Right cardiac atrium (tissue), 5 donors: Measurements from ENCODE around the gene AMY2B. TPM values are rescaled to one million over a fixed set of nuclear protein-coding genes. Genes with fewer than 3 reads are reported as not detected.
"Not testable (repeated sequence)": the region's sequence is repeated elsewhere in the genome, so short reads cannot be mapped to it uniquely, and the experiment has no call there.

Experiments used
- ATAC-seq, 2 donors: fragments of 200-7000 bp; cut with Tn5 transposase; one replicate each; pipeline versions ENCODE4 v1.8.0 to v1.9.1; 2020; ENCODE audit warnings: moderate library complexity in 2 of 2, mild to moderate bottlenecking in 1 of 2
- DNase-seq, 3 donors: peaks; one replicate each; pipeline ENCODE4 v3.0.0-alpha.2; 2020
- H3K27ac ChIP-seq: one replicate; pipeline ENCODE4 v1.5.1; 2013; ENCODE audit warnings: mild to moderate bottlenecking, low read length, control low read depth, moderate library complexity
- H3K27me3 ChIP-seq: one replicate; pipeline ENCODE4 v1.6.1; 2013; ENCODE audit not compliant: control insufficient read depth, insufficient read depth
- H3K4me1 ChIP-seq: one replicate; pipeline ENCODE4 v1.6.1; 2013; ENCODE audit warnings: low read length; ENCODE audit not compliant: control insufficient read depth, insufficient read depth
- H3K4me3 ChIP-seq: one replicate; pipeline ENCODE4 v1.5.1; 2013; ENCODE audit warnings: low read length, control low read depth
- H3K9me3 ChIP-seq: one replicate; pipeline ENCODE4 v1.6.1; 2013; ENCODE audit warnings: low read length; ENCODE audit not compliant: control insufficient read depth
- WGBS: extraction: QIAGEN DNeasy Blood & Tissue Kit; methylation state at CpG from one replicate; pipeline ENCODE4 v1.1.7; 2013; 5-methylcytosine and 5-hydroxymethylcytosine counted together
- intact Hi-C, 4 donors: fragments of 100-400 bp; cut with DNase I; formaldehyde crosslinking; loops; one replicate each; pipeline versions ENCODE4 v1.11.0 to v1.14.0; 2022 to 2023
- polyA plus RNA-seq: library from polyadenylated mRNA; stranded (reverse); fragments of 200-250 nt; gene quantifications from one replicate; pipeline ENCODE4 v1.2.3, GENCODE V29; 2013
- total RNA-seq, 4 donors: library from RNA; stranded (reverse); fragmentation: NEBNext Ultra II Directional; extraction: Animal tissue kit (Norgen Biotek cat#: 25700); gene quantifications; one replicate each; pipeline ENCODE4 v1.2.1, GENCODE V29; 2021
- donor health status: healthy with polysubstance abuse.
- donor health status: DM: no; HTN: yes; CAD: no.
- donor health status: DM: no; HTN: no; CAD: no.
- donor health status: DM: no; HTN: yes; CAD: no; lungs with severe emphysema.
- donor health status: DM: yes; HTN: yes; CAD: no.

The AMY2B gene
- total and polyA plus RNA-seq, 5 donors: 20.8 to 43.7 (median 35.3) TPM

DNA sequence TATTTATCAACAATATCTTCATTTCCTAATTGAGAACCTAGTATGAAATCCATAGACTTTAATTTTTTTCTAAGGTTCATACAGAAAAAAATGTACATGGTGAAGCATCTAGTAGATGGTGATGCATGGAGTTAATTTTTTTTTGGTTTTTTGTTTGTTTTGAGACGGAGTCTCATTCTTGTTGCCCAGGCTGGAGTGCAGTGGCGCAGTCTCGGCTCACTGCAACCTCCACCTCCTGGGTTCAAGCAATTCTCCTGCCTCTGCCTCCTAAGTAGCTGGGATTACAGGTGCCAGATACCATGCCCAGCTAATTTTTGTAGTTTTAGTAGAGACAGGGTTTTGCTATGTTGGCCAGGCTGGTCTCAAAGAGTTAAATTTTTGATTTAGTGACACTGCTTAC lies 10.3 kb upstream of the AMY2B start:
- H3K27ac ChIP-seq, H3K27me3 ChIP-seq, H3K4me1 ChIP-seq, H3K4me3 ChIP-seq, ATAC-seq, H3K9me3 ChIP-seq, intact Hi-C loops: not testable (repeated sequence)
- peak in 1 of 3 donors; percentile 39 for DNase-seq
- 71% methylated on average over 3 of the region's 3 CpGs for WGBS

DNA sequence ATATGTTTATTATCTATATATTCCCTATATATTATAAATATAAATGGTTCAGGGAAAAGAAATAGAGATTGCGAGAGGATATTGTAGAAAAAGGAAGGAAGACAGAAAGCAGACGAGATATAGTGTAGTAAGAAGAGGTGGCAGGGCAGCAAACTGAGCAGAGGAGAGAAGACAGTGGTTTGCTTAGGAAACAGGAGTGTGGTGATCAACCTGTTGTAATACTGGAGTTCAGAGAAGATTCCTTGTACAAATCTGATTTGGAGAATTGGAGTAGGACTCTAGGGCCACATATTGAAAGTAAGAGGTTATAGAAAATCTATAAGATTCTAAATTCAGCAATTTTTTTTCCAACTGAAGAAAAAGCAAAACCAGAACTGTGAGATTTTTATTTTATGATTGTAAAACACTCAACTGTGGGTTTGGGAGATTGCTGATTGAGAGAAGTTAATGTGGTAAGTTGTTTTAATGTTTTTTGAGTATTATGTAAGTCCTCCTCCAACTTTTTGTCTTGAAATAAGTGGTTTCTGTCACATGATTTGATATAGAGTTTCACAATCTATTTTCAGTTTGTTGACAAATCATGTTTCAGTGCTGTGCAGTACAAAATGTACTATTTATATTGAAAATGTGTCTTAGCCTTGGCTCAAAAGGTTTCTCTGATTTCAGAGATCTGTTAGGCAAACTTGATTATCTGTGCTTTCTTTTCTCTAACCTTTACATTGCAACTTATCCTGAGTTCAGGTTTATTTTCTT lies 9.6 kb upstream of the AMY2B start:
- no peak for DNase-seq
- no peaks in the 10 kb centered on the region for H3K9me3 ChIP-seq
- intact Hi-C loops: no loop called here
- peak; percentile 66 to 82 for ATAC-seq
- no peak overlapping the region for H3K4me3 ChIP-seq
- H3K27me3 ChIP-seq: no peaks in the 10 kb centered on the region
- 49% methylated on average over 2 of the region's 2 CpGs for WGBS
- peaks cover 2% of the 10 kb centered on the region for H3K4me1 ChIP-seq
- no peak overlapping the region for H3K27ac ChIP-seq

DNA sequence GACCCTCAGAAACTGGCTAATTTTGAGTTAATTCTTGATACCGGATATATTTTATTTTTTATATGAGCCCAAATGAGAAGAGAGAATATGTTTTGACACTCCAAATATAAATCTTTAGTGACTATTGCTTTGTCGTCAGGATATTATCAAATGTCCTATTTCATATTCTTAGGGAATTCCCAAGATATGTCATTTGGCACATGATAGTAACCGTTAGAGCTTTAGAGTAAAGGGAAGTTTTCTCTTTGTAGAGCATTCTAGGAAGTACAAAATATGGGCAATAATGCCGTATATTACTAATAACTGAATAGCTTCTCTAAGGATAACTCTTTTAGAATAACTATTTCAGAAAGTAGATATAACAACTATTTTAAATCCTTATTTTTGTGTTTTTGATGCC lies 8.3 kb upstream of the AMY2B start:
- WGBS: 63% methylated on average over 4 of the region's 4 CpGs
- peaks cover 2% of the 10 kb centered on the region for H3K4me1 ChIP-seq
- ATAC-seq (no peak), DNase-seq (no peak)
- no peaks in the 10 kb centered on the region for H3K27me3 ChIP-seq
- intact Hi-C loops: no loop called here
- H3K9me3 ChIP-seq: no peaks in the 10 kb centered on the region
- no peak overlapping the region for H3K4me3 ChIP-seq
- no peak overlapping the region for H3K27ac ChIP-seq

DNA sequence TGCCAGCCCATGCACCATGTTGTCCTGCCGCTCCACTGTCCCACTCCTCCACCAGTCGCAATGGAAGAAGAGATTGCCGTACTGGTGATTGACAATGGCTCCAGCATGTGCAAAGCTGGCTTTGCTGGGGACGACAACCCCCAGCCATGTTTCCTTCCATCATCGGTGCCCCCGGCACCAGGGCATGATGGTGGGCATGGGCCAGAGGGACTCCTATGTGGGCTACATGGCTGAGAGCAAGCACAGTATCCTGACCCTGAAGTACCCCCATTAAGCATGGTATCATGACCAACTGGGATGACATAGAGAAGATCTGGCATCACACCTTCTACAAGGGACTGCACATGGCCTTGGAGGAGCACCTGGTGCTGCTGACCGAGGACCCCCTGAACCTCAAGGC lies 1.9 kb upstream of the AMY2B start:
- no peak for ATAC-seq
- no peaks in the 10 kb centered on the region for H3K4me1 ChIP-seq
- 95% methylated on average over 7 of the region's 7 CpGs for WGBS
- peak in 1 of 3 donors; percentile 33 for DNase-seq
- intact Hi-C loops: no loop called here
- no peaks in the 10 kb centered on the region for H3K9me3 ChIP-seq
- no peak overlapping the region for H3K4me3 ChIP-seq
- H3K27ac ChIP-seq: no peak overlapping the region
- H3K27me3 ChIP-seq: no peaks in the 10 kb centered on the region

DNA sequence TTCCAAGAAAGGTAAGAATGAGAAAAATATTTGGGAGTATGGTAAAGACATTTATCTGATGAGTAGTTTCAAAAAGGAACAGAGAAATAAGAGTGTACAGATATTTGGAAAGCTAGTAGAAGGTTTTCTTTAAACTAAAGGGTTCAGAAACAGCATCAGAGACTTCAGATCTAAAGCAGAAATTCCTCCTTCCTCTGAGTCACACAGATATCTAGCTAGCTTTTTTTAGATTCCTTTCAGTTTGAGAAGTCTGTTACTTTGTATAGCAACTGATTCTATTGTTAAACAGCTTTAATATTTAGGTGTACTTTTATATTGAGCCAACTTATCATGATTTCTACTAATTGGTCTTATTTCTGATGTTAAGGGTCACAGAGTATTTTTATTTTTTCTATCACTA lies 4.7 kb downstream of the AMY2B start:
- H3K27ac ChIP-seq: no peak overlapping the region
- ATAC-seq: no peak
- no peak overlapping the region for H3K4me3 ChIP-seq
- H3K9me3 ChIP-seq: no peaks in the 10 kb centered on the region
- intact Hi-C loops: no loop called here
- DNase-seq: no peak
- no peaks in the 10 kb centered on the region for H3K4me1 ChIP-seq
- H3K27me3 ChIP-seq: no peaks in the 10 kb centered on the region

DNA sequence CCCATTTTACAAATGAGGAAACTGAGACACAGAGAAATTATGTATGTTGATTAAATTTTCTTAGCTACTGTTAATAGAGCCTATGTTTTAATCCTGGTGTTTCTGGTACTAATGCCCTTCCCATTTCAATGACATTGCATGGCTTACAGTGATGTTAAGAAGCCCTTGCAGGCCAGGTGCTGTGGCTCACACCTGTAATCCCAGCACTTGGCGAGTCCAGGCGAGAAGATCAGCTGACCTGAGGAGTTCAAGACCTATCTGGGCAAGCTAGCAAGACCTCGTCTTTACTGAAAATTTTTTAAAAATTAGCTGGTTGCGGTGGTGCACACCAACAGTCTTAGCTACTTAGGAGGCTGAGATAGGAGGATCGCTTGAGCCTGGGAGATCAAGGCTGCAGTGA lies 5.4 kb downstream of the AMY2B start:
- ATAC-seq, H3K27ac ChIP-seq, H3K9me3 ChIP-seq, H3K27me3 ChIP-seq, H3K4me3 ChIP-seq, intact Hi-C loops, H3K4me1 ChIP-seq, DNase-seq: not testable (repeated sequence)
- 95% methylated on average over 3 of the region's 5 CpGs for WGBS

DNA sequence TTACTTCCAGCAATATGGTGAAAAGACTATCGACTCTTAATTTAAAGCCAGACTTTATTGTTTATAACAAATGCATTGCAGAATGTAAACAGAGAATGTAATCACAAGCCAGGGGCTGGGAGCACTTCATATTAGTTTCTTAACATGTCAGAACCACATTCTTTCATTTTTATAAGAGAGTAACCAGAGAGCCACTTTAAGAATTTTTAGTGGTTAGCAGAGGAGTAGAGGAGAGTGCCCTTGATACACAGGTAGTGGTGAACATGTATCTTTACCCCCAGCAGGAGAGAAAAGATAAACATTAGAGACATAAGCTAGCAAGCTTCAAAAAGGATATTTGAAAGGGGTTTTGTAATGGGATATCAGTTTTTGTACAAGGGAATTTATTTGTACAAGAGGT lies 11.1 kb downstream of the AMY2B start:
- no peak overlapping the region for H3K27ac ChIP-seq
- no peaks in the 10 kb centered on the region for H3K27me3 ChIP-seq
- H3K4me1 ChIP-seq: no peaks in the 10 kb centered on the region
- 94% methylated on average over 1 of the region's 1 CpG for WGBS
- H3K9me3 ChIP-seq: no peaks in the 10 kb centered on the region
- DNase-seq (no peak), ATAC-seq (no peak)
- no peak overlapping the region for H3K4me3 ChIP-seq
- intact Hi-C loops: no loop called here

DNA sequence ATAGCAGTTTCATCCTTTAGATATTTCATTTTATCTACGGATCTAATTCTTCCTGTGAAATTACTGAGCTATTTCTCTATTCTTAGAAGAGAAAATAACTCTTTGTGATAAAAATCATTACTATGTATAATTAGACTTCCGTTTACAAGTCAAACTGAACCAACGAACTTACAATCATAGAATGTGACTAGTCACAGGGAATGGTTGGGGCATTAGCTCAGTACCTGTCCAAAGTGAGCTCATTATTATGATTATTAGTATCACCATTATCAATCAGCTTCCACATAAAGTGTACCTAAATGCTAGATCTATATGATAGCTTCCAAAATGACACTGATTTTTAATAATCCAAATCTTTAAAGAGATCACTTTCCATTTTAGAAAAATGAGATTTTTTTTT lies 12.5 kb downstream of the AMY2B start:
- WGBS: 73% methylated on average over 3 of the region's 3 CpGs
- H3K9me3 ChIP-seq: no peaks in the 10 kb centered on the region
- no peaks in the 10 kb centered on the region for H3K4me1 ChIP-seq
- no peaks in the 10 kb centered on the region for H3K27me3 ChIP-seq
- no peak overlapping the region for H3K27ac ChIP-seq
- intact Hi-C loops: no loop called here
- ATAC-seq (no peak), DNase-seq (no peak)
- H3K4me3 ChIP-seq: no peak overlapping the region

DNA sequence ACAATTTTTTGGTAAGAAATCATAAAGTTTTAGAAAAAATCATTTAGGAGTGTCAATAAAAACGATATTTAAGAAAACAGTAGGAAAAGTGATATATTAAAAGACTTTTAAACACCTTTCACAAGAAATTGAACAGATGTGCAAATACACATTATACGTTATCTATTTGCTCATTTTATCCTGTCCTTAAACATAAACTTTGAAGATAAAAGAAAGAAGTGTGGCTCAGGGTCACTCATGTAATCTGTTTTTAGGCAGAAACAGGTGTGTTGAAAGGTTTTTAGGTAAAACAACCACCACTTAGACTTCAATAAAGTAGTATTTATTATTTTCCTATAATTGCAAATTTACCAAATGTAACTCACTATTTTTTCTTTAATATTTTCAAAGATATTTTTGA lies 13.1 kb downstream of the AMY2B start:
- Histone ChIP-seq H3K27ac (no peak overlapping the region), H3K4me3 (no peak overlapping the region), H3K4me1 (no peaks in the 10 kb centered on the region), H3K27me3 (no peaks in the 10 kb centered on the region), H3K9me3 (no peaks in the 10 kb centered on the region)
- WGBS: 72% methylated on average over 2 of the region's 2 CpGs
- ATAC-seq: no peak
- no peak for DNase-seq
- intact Hi-C loops: no loop called here

DNA sequence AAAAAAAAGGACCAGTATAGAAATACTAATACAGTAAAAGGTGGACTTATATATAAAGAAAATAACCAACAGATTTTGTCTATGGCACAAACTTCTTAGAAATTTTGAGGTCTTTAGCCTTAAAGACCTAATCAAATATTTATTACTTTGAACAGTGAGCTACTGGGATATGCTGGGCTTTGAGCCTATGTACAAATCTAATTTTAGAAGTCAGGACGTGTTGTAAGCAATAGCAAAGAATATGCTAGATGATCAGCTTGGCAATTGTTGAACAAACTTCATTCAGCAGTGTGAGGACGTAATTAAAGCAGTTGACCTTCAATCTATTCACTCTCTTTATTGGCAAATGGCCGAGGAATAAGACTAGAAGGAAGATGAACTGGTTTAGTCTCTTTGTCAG lies 31.4 kb downstream of the AMY2B start:
- H3K27me3 ChIP-seq, H3K4me3 ChIP-seq, DNase-seq, ATAC-seq, H3K9me3 ChIP-seq, H3K4me1 ChIP-seq, H3K27ac ChIP-seq, intact Hi-C loops: not testable (repeated sequence)
- WGBS: no CpG with 5 or more reads among the region's 3 CpGs

DNA sequence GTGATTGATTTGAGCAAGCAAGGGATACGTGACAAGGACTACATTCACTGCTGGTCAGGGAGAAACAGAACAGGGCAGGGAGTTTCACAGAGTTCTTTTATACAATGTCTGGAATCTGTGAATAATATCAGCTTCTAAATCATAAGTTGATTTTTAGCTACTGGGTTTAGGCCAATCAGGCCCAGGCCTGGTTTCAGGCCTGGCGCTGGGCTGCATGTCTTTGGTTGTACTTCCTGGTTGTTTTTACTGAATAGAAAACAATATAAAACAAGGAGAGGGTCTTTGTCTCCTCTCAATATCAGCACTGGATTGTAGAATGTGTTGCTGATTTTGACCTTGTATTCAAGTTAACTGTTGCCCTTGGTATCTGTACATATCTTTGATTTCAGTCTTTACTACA lies 45.0 kb downstream of the AMY2B start:
- Histone ChIP-seq H3K4me1 (no peaks in the 10 kb centered on the region), H3K9me3 (no peaks in the 10 kb centered on the region), H3K4me3 (no peak overlapping the region), H3K27me3 (no peaks in the 10 kb centered on the region), H3K27ac (no peak overlapping the region)
- intact Hi-C loops: no loop called here
- ATAC-seq (no peak), DNase-seq (peak in 1 of 3 donors; percentile 2)
- 85% methylated on average over 2 of the region's 2 CpGs for WGBS

DNA sequence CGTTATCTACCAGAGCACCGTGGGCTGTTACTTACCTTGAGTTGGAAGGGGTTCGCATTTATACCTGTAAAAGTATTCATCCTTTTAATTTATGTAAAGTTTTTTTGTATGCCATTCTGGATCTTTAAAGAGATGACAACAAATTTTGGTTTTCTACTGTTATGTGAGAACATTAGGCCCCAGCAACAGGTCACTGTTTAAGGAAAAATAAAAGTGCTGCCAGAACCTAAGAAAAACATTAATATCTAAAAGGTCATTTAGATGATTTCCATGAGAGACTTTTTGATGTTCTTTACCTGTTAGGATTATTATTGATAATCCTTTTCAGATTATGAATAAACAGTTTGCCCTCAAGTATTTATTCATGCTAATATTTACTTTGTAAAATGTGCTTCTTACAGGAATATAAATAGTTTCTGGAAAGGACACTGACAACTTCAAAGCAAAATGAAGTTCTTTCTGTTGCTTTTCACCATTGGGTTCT lies 45.6 kb downstream of the AMY2B start, which contains the start of gene AMY2A:
Gene AMY2A, plus strand, starts transcription at position 434 of the 484 bp plus-strand sequence. Its CDS starts 14 bp downstream, at position 448.
- H3K9me3 ChIP-seq, intact Hi-C loops, H3K4me1 ChIP-seq, DNase-seq, H3K27ac ChIP-seq, H3K27me3 ChIP-seq, ATAC-seq, H3K4me3 ChIP-seq: not testable (repeated sequence)
- WGBS: 84% methylated on average over 3 of the region's 3 CpGs
